H7 (cell line): ENCODE measurements around the gene CAPN13. TPM values are rescaled to one million over a fixed set of nuclear protein-coding genes. Genes with fewer than 3 reads are reported as not detected.

Experiments
- DNase-seq: peaks from one replicate; pipeline ENCODE4 v3.0.0; 2012
- H3K27me3 ChIP-seq: 2 replicates; pipeline ENCODE4 v1.6.0; 2011; ENCODE audit warnings: mild to moderate bottlenecking, low read length; ENCODE audit not compliant: control insufficient read depth, insufficient read depth
- H3K36me3 ChIP-seq: replicated peaks from 2 replicates; pipeline ENCODE4 v1.5.1; 2011; ENCODE audit warnings: low read length; ENCODE audit not compliant: control insufficient read depth, insufficient read depth
- H3K4me3 ChIP-seq: 2 replicates; pipeline ENCODE4 v1.5.1; 2011; ENCODE audit warnings: low read depth, mild to moderate bottlenecking, control low read depth, low read length, moderate library complexity; ENCODE audit not compliant: insufficient read depth
- total RNA-seq: library from RNA; depleted of rRNA; stranded (reverse); fragments of >200 nt; shearing (Covaris generic); gene quantifications from 2 replicates; pipeline ENCODE4 v1.2.3, GENCODE V29; 2014; rRNA removed

The CAPN13 gene
- total RNA-seq: 0.55 and 2.3 TPM in 2 replicates

DNA sequence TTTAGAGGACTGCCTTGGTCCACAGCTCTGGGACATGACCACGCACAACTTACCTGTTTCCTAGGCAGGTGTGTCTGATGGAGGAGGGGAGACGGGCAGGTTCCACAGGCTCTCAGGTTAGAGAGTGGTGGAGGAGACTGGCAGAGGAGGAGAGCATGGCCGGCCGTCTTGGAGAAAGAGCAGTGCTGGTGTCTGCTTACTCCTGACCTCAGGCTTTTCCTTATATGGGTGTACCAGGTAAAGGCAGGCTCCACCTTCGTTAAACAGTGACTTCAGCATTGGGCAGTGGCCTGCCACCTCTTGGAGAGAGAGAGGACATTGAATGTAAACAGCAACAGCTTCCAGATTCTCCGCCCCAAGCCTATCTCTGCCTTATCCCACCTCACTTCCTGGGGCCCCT lies at the start of gene CAPN13:
CAPN13 (minus strand) TSS at position 198 of the 400 bp plus-strand sequence. CDS start 20,121 bp downstream, outside the sequence.
- Histone ChIP-seq H3K36me3 (no peaks in the 10 kb centered on the region), H3K27me3 (no peaks in the 10 kb centered on the region), H3K4me3 (no peak within 1 kb of the TSS)
- DNase-seq: peak; percentile 64

GRCh38 chr2:30847841-30848240 lies 40.6 kb upstream of the CAPN13 start:
- H3K4me3 ChIP-seq: no peak overlapping the region
- DNase-seq: no peak
- H3K27me3 ChIP-seq: no peaks in the 10 kb centered on the region
- H3K36me3 ChIP-seq: no peaks in the 10 kb centered on the region

DNA sequence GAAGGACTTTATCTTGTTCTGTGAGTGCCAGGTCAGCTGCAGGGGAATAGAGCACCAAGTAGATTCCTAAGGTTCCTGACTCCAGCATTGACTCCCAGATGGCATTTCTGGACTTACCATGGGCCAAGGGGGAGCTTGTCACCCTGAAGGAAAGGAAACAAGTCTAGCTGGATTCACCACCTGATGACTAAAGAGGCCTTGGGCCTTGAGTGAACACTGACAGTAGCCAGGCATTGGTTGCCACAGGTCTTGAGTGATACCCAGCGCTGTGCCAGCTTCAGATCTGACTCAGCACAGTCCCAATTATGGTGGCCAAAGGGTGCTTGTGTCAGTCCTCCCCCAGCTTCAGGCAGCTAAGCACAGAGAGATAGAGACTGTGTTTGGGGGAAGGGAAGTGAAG lies 40.1 kb upstream of the CAPN13 start:
- DNase-seq: no peak
- no peak overlapping the region for H3K4me3 ChIP-seq
- H3K36me3 ChIP-seq: no peaks in the 10 kb centered on the region
- no peaks in the 10 kb centered on the region for H3K27me3 ChIP-seq

- no peaks in the 10 kb centered on the region for H3K36me3 ChIP-seq
- DNase-seq: no peak
- no peaks in the 10 kb centered on the region for H3K27me3 ChIP-seq
- H3K4me3 ChIP-seq: no peak overlapping the region
Measured at GRCh38 chr2:30828586-30828985, 21.3 kb upstream of the CAPN13 start.

- DNase-seq: no peak
- no peak overlapping the region for H3K4me3 ChIP-seq
- no peaks in the 10 kb centered on the region for H3K27me3 ChIP-seq
Measured at GRCh38 chr2:30826916-30827315, 19.7 kb upstream of the CAPN13 start.

DNA sequence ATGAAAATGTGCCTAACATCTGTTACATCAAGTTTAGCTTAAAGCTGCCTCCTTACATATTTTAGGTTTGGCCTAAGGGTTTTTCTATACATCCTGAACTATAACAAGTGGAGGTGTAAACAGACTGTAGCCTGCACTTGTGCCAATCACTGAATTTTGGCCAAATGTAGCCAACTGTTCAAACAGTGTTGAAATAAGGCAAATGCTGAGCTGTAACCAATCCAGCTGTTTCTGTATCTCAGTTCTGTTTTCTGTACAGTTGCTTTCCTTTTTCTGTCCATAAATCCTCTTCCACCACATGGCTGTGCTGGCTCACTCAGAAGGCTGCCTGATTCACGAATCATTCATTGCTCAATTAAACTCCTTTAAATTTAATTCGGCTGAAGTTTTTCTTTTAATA lies 19.2 kb upstream of the CAPN13 start:
- Histone ChIP-seq H3K36me3 (no peaks in the 10 kb centered on the region), H3K27me3 (no peaks in the 10 kb centered on the region), H3K4me3 (no peak overlapping the region)
- DNase-seq: no peak

More at GRCh38 chr2:30826916-30827315, 19.7 kb upstream of the CAPN13 start:
- H3K36me3 ChIP-seq: no peaks in the 10 kb centered on the region

- Histone ChIP-seq H3K4me3 (no peak overlapping the region), H3K27me3 (no peaks in the 10 kb centered on the region), H3K36me3 (no peaks in the 10 kb centered on the region)
- DNase-seq: no peak
Measured at GRCh38 chr2:30823452-30823851, 16.2 kb upstream of the CAPN13 start.

- no peak for DNase-seq
- H3K4me3 ChIP-seq: no peak overlapping the region
- no peaks in the 10 kb centered on the region for H3K36me3 ChIP-seq
- H3K27me3 ChIP-seq: no peaks in the 10 kb centered on the region
Measured at GRCh38 chr2:30821960-30822359, 14.7 kb upstream of the CAPN13 start.

GRCh38 chr2:30820381-30821055 lies 13.3 kb upstream of the CAPN13 start:
- no peaks in the 10 kb centered on the region for H3K36me3 ChIP-seq
- no peak overlapping the region for H3K4me3 ChIP-seq
- no peak for DNase-seq
- no peaks in the 10 kb centered on the region for H3K27me3 ChIP-seq

DNA sequence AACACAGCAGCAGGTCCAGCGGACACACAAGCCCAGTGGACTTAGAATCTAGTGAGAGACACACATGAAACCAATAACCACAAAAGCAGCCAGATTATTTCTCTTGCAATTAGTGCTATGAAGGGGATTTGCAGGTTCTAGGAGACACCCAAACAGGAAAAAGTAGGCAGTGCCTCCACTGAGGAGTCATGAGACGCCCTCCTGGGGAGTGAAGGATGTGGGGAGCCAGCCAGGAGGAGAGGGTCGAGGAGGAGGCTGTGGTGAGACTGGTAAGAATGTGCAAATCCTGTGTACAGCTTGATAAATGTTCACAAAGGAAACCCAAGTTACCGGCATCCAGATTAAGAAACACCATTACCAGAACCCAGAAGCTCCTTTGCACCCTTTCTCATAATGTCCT lies 2.7 kb upstream of the CAPN13 start:
- Histone ChIP-seq H3K4me3 (no peak overlapping the region), H3K36me3 (no peaks in the 10 kb centered on the region), H3K27me3 (no peaks in the 10 kb centered on the region)
- no peak for DNase-seq

DNA sequence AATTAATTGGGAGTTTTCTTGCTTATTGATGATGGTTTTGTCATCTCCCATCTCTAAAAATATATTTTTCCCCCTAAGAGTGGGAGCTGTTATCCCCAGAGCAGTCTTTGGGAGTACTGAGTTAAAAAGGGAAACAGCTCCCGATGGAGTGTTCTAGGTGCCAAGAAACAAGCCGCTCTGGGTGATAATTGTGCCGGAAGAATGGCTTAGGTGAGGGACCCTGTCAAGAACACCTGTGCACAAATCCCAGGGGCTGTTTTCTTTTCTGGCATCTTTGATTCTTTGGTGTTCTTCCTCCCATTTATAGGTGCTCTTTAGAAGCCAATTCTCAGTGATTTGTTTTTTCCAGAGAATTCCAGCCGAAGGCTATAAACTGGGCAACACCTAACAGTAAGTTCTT lies 1.4 kb upstream of the CAPN13 start:
- H3K36me3 ChIP-seq: no peaks in the 10 kb centered on the region
- DNase-seq: no peak
- no peaks in the 10 kb centered on the region for H3K27me3 ChIP-seq

DNA sequence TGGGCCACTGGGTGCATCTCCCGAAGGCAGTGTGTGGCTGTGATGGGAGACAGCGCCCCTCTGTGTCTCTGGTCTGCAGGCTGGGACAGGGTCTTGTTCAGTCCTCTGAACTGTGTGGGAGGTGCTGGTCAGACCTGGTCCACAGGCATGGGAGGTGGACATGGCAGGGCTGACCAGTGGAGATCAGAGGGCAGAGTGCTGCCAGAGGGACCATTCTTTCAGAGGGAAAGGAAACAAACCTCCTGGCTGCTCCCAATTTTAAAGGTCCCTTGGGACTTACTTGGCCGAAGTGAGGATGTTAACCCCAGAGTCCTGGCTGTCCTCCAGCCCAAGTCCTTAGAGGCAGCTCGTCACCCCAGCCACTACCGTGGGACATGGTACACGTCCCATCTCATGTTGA lies 4.0 kb downstream of the CAPN13 start:
- Histone ChIP-seq H3K4me3 (no peak overlapping the region), H3K36me3 (no peaks in the 10 kb centered on the region), H3K27me3 (no peaks in the 10 kb centered on the region)
- no peak for DNase-seq

More for the DNA sequence above, 1.4 kb upstream of the CAPN13 start:
- no peak overlapping the region for H3K4me3 ChIP-seq

DNA sequence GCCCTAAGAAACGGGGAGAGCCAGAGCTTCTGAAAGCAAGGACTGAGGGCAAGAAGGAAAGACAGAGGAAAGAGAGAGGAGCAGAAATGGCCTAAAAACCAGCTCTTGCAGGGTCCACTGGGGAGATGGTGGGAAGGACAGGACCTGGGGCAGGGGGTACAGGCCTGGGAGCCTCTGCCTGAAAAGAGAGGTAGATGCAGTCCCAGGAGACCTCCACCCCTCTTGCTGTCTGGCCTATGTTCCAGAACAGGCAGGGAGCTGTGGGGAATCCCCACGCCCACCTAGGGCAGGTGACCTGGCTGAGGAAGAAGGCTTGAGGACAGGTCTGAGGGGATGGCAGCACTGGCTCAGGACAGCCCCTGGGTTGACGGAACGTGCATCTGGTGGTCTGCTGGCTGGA lies 4.6 kb downstream of the CAPN13 start:
- no peak for DNase-seq
- Histone ChIP-seq H3K4me3 (no peak overlapping the region), H3K27me3 (no peaks in the 10 kb centered on the region), H3K36me3 (no peaks in the 10 kb centered on the region)

DNA sequence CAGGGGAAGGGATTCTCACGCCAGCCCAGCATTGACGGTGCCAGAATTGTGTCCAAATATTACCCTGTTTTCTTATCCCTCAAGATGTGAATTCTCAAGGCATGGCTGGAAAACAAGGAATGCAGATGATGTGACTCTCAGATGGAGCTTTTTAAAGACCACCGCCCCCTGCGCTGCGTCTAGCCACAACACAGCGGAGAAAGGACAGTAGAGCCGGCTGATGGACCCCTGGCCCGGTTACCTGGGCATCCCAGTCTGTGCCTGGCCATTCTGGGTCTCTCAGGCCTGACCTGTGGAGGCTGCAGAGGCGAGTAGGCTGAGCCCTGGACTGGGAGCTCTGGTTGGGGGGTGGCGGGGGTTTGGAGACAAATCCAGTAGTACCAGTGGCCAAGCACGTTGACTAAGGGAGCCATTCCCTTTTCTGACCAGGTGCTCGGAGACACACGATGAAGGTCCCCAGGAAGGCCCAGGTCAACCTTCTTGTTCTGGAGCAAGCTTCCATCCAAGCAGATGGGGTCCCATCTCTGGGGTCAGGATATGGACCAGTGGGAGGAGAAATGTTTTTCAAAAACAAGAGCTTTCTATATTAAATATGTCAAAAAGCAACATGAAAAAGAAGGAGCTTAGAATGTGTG lies 5.3 kb downstream of the CAPN13 start:
- no peaks in the 10 kb centered on the region for H3K27me3 ChIP-seq
- no peak for DNase-seq
- H3K4me3 ChIP-seq: no peak overlapping the region
- no peaks in the 10 kb centered on the region for H3K36me3 ChIP-seq

- DNase-seq: no peak
- Histone ChIP-seq H3K4me3 (no peak overlapping the region), H3K36me3 (no peaks in the 10 kb centered on the region), H3K27me3 (no peaks in the 10 kb centered on the region)
Measured at GRCh38 chr2:30800159-30800558, 7.1 kb downstream of the CAPN13 start.
